Measurements from ENCODE around the gene VKORC1L1. TPM values are rescaled to one million over a fixed set of nuclear protein-coding genes. Genes with fewer than 3 reads are reported as not detected.

The VKORC1L1 gene
- total and polyA plus RNA-seq, 2 of the 8 experiments (the other 6 are each of a cell fraction or from before 2014, with no cell fraction given) = 12.7 to 45.3 TPM

- TF ChIP-seq EGR1 (IDR thresholded peaks at IDR 0.05; ENCODE audit: borderline replicate concordance, low read depth, low read length) (no peak), JUND (IDR thresholded peaks at IDR 0.05; ENCODE audit: low read length) (no peak), SP2 (IDR thresholded peaks at IDR 0.05; ENCODE audit: low read length) (no peak), KDM1A (IDR thresholded peaks at IDR 0.05; ENCODE audit: borderline replicate concordance, low read length) (no peak)
- TF ChIP-seq, protein P1, sequence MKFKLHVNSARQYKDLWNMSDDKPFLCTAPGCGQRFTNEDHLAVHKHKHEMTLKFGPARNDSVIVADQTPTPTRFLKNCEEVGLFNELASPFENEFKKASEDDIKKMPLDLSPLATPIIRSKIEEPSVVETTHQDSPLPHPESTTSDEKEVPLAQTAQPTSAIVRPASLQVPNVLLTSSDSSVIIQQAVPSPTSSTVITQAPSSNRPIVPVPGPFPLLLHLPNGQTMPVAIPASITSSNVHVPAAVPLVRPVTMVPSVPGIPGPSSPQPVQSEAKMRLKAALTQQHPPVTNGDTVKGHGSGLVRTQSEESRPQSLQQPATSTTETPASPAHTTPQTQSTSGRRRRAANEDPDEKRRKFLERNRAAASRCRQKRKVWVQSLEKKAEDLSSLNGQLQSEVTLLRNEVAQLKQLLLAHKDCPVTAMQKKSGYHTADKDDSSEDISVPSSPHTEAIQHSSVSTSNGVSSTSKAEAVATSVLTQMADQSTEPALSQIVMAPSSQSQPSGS (IDR thresholded peaks at IDR 0.05; ENCODE audit: low read length) = no peak
Observed at GRCh38 chr7:65978891-65979582, 106.2 kb downstream of the VKORC1L1 start (continued).
